ENCODE data around the gene AK2. TPM values are rescaled to one million over a fixed set of nuclear protein-coding genes. Genes with fewer than 3 reads are reported as not detected.

AK2 gene
- total RNA-seq, 1 donor from 2014 or later: 74.6 TPM

GRCh38 chr1:32962248-32962896, 74.3 kb downstream of the AK2 start:
- peaks cover 3% of the 10 kb centered on the region for H3K36me3 Mint-ChIP-seq (ENCODE audit: low read depth, unreplicated experiment)
- H3K27ac Mint-ChIP-seq (ENCODE audit: unreplicated experiment): no peak overlapping the region
- peaks cover 4% of the 10 kb centered on the region for H3K27me3 Mint-ChIP-seq (ENCODE audit: unreplicated experiment)
- peak overlapping the region; percentile 90 for H3K4me3 Mint-ChIP-seq (ENCODE audit: unreplicated experiment)
- no peak for TF ChIP-seq CTCF (IDR thresholded peaks at IDR 0.05; ENCODE audit: unreplicated experiment)
- H3K4me1 Mint-ChIP-seq (ENCODE audit: unreplicated experiment): peaks cover 24% of the 10 kb centered on the region
- H3K9me3 Mint-ChIP-seq (ENCODE audit: unreplicated experiment): no peaks in the 10 kb centered on the region
- DNase-seq (ENCODE audit: low spot score): no peak

GRCh38 chr1:32960819-32961355, 75.8 kb downstream of the AK2 start:
- H3K4me3 Mint-ChIP-seq (ENCODE audit: unreplicated experiment): no peak overlapping the region
- no peak for DNase-seq (ENCODE audit: low spot score)
- H3K27ac Mint-ChIP-seq (ENCODE audit: unreplicated experiment): no peak overlapping the region
- no peak for TF ChIP-seq CTCF (IDR thresholded peaks at IDR 0.05; ENCODE audit: unreplicated experiment)
- peaks cover 4% of the 10 kb centered on the region for H3K27me3 Mint-ChIP-seq (ENCODE audit: unreplicated experiment)
- peaks cover 24% of the 10 kb centered on the region for H3K4me1 Mint-ChIP-seq (ENCODE audit: unreplicated experiment)
- no peaks in the 10 kb centered on the region for H3K9me3 Mint-ChIP-seq (ENCODE audit: unreplicated experiment)
- peaks cover 3% of the 10 kb centered on the region for H3K36me3 Mint-ChIP-seq (ENCODE audit: low read depth, unreplicated experiment)

- peaks cover 24% of the 10 kb centered on the region for H3K4me1 Mint-ChIP-seq (ENCODE audit: unreplicated experiment)
- H3K4me3 Mint-ChIP-seq (ENCODE audit: unreplicated experiment): no peak overlapping the region
- H3K36me3 Mint-ChIP-seq (ENCODE audit: low read depth, unreplicated experiment): peaks cover 3% of the 10 kb centered on the region
- no peak for DNase-seq (ENCODE audit: low spot score)
- no peak overlapping the region for H3K27ac Mint-ChIP-seq (ENCODE audit: unreplicated experiment)
- TF ChIP-seq CTCF (IDR thresholded peaks at IDR 0.05; ENCODE audit: unreplicated experiment): no peak
- no peaks in the 10 kb centered on the region for H3K9me3 Mint-ChIP-seq (ENCODE audit: unreplicated experiment)
- peaks cover 4% of the 10 kb centered on the region for H3K27me3 Mint-ChIP-seq (ENCODE audit: unreplicated experiment)
These were observed 76.3 kb downstream of the AK2 start for GRCh38 chr1:32960342-32960741.

GRCh38 chr1:32958827-32959226, 77.9 kb downstream of the AK2 start:
- TF ChIP-seq CTCF (IDR thresholded peaks at IDR 0.05; ENCODE audit: unreplicated experiment): no peak

More at GRCh38 chr1:32958827-32959226, 77.9 kb downstream of the AK2 start:
- no peak overlapping the region for H3K4me3 Mint-ChIP-seq (ENCODE audit: unreplicated experiment)
- no peak for DNase-seq (ENCODE audit: low spot score)
- peaks cover 2% of the 10 kb centered on the region for H3K27me3 Mint-ChIP-seq (ENCODE audit: unreplicated experiment)
- H3K27ac Mint-ChIP-seq (ENCODE audit: unreplicated experiment): no peak overlapping the region
- peaks cover 22% of the 10 kb centered on the region for H3K4me1 Mint-ChIP-seq (ENCODE audit: unreplicated experiment)
- no peaks in the 10 kb centered on the region for H3K9me3 Mint-ChIP-seq (ENCODE audit: unreplicated experiment)
- H3K36me3 Mint-ChIP-seq (ENCODE audit: low read depth, unreplicated experiment): no peaks in the 10 kb centered on the region

Other genes starting within 250 kb of the AK2 start
- gene YARS1, start 219.5 kb downstream of the AK2 start, total RNA-seq (ENCODE audit: unreplicated experiment): 73.2 TPM
- 43.3 TPM for gene S100PBP, start 219.2 kb downstream of the AK2 start, total RNA-seq (ENCODE audit: unreplicated experiment)
- gene FNDC5, start 166.0 kb downstream of the AK2 start, total RNA-seq (ENCODE audit: unreplicated experiment): 5.5 TPM
- not detected for gene HPCA, start 150.4 kb downstream of the AK2 start, total RNA-seq (ENCODE audit: unreplicated experiment)
- gene TMEM54, start 135.5 kb downstream of the AK2 start, total RNA-seq (ENCODE audit: unreplicated experiment): 0.49 TPM
- gene RNF19B, start 72.1 kb downstream of the AK2 start, total RNA-seq (ENCODE audit: unreplicated experiment): 18.8 TPM
- gene AZIN2, start 44.3 kb upstream of the AK2 start, total RNA-seq (ENCODE audit: unreplicated experiment): 1.4 TPM
- 10.8 TPM for gene TRIM62, start 145.2 kb upstream of the AK2 start, total RNA-seq (ENCODE audit: unreplicated experiment)
- 70.0 TPM for gene ZNF362, start 219.6 kb upstream of the AK2 start, total RNA-seq (ENCODE audit: unreplicated experiment)

All from endothelial cell (in vitro differentiated cells).